ENCODE data around the gene ITPK1. TPM values are rescaled to one million over a fixed set of nuclear protein-coding genes. Genes with fewer than 3 reads are reported as not detected.

ITPK1 gene
- total and polyA plus RNA-seq, 2 experiments from 2014 or later = 35.9 to 101 TPM

- TF ChIP-seq POLR2AphosphoS5 (IDR thresholded peaks at IDR 0.05; ENCODE audit: low read depth) (no peak), EZH2 (IDR thresholded peaks at IDR 0.05; ENCODE audit: low read depth, unreplicated experiment) (no peak), ETS1 (IDR thresholded peaks at IDR 0.05) (no peak), JUNB (IDR thresholded peaks at IDR 0.05; ENCODE audit: unreplicated experiment) (no peak)
Observed at GRCh38 chr14:92930737-92931602, 184.8 kb downstream of the ITPK1 start (continued).

- H3K4me3 ChIP-seq = no peak overlapping the region
- no peaks in the 10 kb centered on the region for H3K79me2 ChIP-seq (replicated peaks; ENCODE audit: insufficient read depth)
- H3K4me1 ChIP-seq (ENCODE audit: insufficient read depth) = no peaks in the 10 kb centered on the region
- H3K27ac ChIP-seq (ENCODE audit: low read depth) = no peak overlapping the region
- peaks cover 49% of the 10 kb centered on the region for H3K36me3 Mint-ChIP-seq (ENCODE audit: low read depth)
- peaks cover 1% of the 10 kb centered on the region for H3K27me3 Mint-ChIP-seq (ENCODE audit: insufficient read depth, low read depth, poor library complexity)
- TF ChIP-seq EZH2phosphoT487 (IDR thresholded peaks at IDR 0.05; ENCODE audit: unreplicated experiment) = no peak
- no peak for TF ChIP-seq CREB1 (CRISPR knock-in tag; IDR thresholded peaks at IDR 0.05; ENCODE audit: low read depth)
- no peak for TF ChIP-seq NANOG (IDR thresholded peaks at IDR 0.05; ENCODE audit: borderline replicate concordance)
- TF ChIP-seq CTCF (conservative IDR thresholded peaks at IDR 0.05; ENCODE audit: low read depth in 2 of 2) = no peak
- no peak for TF ChIP-seq ETS1 (IDR thresholded peaks at IDR 0.05)
- TF ChIP-seq EZH2 (IDR thresholded peaks at IDR 0.05; ENCODE audit: low read depth, unreplicated experiment) = no peak
- TF ChIP-seq ZNF114 (CRISPR knock-in tag; IDR thresholded peaks at IDR 0.05) = no peak
- H3K9me3 Mint-ChIP-seq = no peaks in the 10 kb centered on the region; the same call in 2 of the 3 replicates
- no peaks in the 10 kb centered on the region for H4K20me1 ChIP-seq (replicated peaks; ENCODE audit: insufficient read depth)
- no peak overlapping the region for H3K4me3 Mint-ChIP-seq
- H3K4me1 Mint-ChIP-seq = peaks cover 9% of the 10 kb centered on the region
- H3K27me3 ChIP-seq (ENCODE audit: insufficient read depth) = no peaks in the 10 kb centered on the region
- no peak for DNase-seq (ENCODE audit: low spot score)
- no peak for ATAC-seq
- no peak overlapping the region for H2AFZ ChIP-seq
- H3F3A ChIP-seq (replicated peaks; ENCODE audit: low read depth) = no peaks in the 10 kb centered on the region
- H3K4me2 ChIP-seq = no peak overlapping the region
- no peaks in the 10 kb centered on the region for H3K9me2 ChIP-seq (ENCODE audit: insufficient read depth)
- H3K27ac Mint-ChIP-seq = no peak overlapping the region
- no peaks in the 10 kb centered on the region for H3K36me3 ChIP-seq (ENCODE audit: insufficient read depth)
Observed at GRCh38 chr14:92929689-92930608, 185.8 kb downstream of the ITPK1 start.

Measured in GM23338 (cell line).